Parathyroid adenoma (tissue), 2 donors: Measurements from ENCODE around the gene AGBL4.

Source experiments
- H2AFZ ChIP-seq: fragments of 300-600 bp; sonication (generic); one replicate; pipeline ENCODE4 v1.7.0; 2017; ENCODE audit warnings: antibody characterized with exemption, mild to moderate bottlenecking
- H3K27ac ChIP-seq: fragments of 300-600 bp; sonication (generic); one replicate; pipeline ENCODE4 v1.7.0; 2017
- H3K27me3 ChIP-seq: fragments of 300-600 bp; sonication (generic); one replicate; pipeline ENCODE4 v1.7.0; 2017; ENCODE audit warnings: low read length; ENCODE audit not compliant: control insufficient read depth, insufficient read depth
- H3K36me3 ChIP-seq: fragments of 300-600 bp; sonication (generic); one replicate; pipeline ENCODE4 v1.7.0; 2017; ENCODE audit warnings: low read length; ENCODE audit not compliant: control insufficient read depth, insufficient read depth
- H3K4me1 ChIP-seq: fragments of 300-600 bp; sonication (generic); one replicate; pipeline ENCODE4 v1.7.0; 2017; ENCODE audit warnings: control low read depth
- H3K4me2 ChIP-seq: fragments of 300-600 bp; sonication (generic); one replicate; pipeline ENCODE4 v1.7.0; 2017; ENCODE audit warnings: low read length
- H3K4me3 ChIP-seq: fragments of 300-600 bp; sonication (generic); one replicate; pipeline ENCODE4 v1.7.0; 2017; ENCODE audit warnings: low read depth, low read length
- H3K79me2 ChIP-seq: fragments of 300-600 bp; sonication (generic); one replicate; pipeline ENCODE4 v1.7.0; 2017; ENCODE audit warnings: control low read depth
- H3K9ac ChIP-seq: fragments of 300-600 bp; sonication (generic); one replicate; pipeline ENCODE4 v1.7.0; 2017; ENCODE audit warnings: mild to moderate bottlenecking
- H3K9me3 ChIP-seq: fragments of 300-600 bp; sonication (generic); one replicate; pipeline ENCODE4 v1.7.0; 2017; ENCODE audit warnings: low read length; ENCODE audit not compliant: control insufficient read depth
- TF ChIP-seq, protein P1 (sequence below): fragments of 300-600 bp; sonication (generic); IDR thresholded peaks from one replicate; pipeline ENCODE4 v1.7.0; 2017; ENCODE audit warnings: antibody characterized with exemption, mild to moderate bottlenecking
- donor health status: primary hyperparathyroidism.

Gene AGBL4

GRCh38 chr1:48561444-48561843 lies 1462.3 kb downstream of the AGBL4 start:
- Histone ChIP-seq H3K9ac (no peak overlapping the region), H3K4me3 (no peak overlapping the region), H3K4me1 (no peaks in the 10 kb centered on the region), H3K27ac (no peak overlapping the region), H3K4me2 (no peak overlapping the region), H3K9me3 (no peaks in the 10 kb centered on the region), H2AFZ (no peak overlapping the region), H3K36me3 (no peaks in the 10 kb centered on the region), H3K27me3 (no peaks in the 10 kb centered on the region), H3K79me2 (no peaks in the 10 kb centered on the region)
- TF ChIP-seq, protein P1, sequence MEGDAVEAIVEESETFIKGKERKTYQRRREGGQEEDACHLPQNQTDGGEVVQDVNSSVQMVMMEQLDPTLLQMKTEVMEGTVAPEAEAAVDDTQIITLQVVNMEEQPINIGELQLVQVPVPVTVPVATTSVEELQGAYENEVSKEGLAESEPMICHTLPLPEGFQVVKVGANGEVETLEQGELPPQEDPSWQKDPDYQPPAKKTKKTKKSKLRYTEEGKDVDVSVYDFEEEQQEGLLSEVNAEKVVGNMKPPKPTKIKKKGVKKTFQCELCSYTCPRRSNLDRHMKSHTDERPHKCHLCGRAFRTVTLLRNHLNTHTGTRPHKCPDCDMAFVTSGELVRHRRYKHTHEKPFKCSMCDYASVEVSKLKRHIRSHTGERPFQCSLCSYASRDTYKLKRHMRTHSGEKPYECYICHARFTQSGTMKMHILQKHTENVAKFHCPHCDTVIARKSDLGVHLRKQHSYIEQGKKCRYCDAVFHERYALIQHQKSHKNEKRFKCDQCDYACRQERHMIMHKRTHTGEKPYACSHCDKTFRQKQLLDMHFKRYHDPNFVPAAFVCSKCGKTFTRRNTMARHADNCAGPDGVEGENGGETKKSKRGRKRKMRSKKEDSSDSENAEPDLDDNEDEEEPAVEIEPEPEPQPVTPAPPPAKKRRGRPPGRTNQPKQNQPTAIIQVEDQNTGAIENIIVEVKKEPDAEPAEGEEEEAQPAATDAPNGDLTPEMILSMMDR, result no peak

DNA sequence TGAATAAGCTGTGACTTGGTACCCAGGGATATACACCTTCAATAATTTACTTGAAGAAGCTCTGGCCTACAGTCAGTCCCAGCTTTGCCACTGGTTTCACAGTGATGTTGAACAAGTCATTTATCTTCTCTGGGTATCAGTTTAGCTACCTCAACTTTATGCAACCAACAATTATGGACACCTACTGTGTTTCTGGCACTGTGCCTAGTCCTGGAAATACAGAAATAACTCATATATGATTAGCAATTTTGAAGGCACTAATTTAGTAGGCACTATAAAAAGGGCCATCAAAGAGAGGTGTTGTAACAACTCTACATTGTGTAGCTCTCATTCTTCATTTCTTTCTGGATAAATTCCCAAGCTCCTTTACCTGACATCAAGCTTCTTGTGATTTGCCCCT lies 1463.2 kb downstream of the AGBL4 start:
- Histone ChIP-seq H3K4me1 (no peaks in the 10 kb centered on the region), H3K4me3 (no peak overlapping the region), H3K9me3 (no peaks in the 10 kb centered on the region), H3K4me2 (no peak overlapping the region), H3K79me2 (no peaks in the 10 kb centered on the region), H3K27ac (no peak overlapping the region), H3K9ac (no peak overlapping the region), H3K36me3 (no peaks in the 10 kb centered on the region), H3K27me3 (no peaks in the 10 kb centered on the region), H2AFZ (no peak overlapping the region)
- TF ChIP-seq, protein P1, result no peak

DNA sequence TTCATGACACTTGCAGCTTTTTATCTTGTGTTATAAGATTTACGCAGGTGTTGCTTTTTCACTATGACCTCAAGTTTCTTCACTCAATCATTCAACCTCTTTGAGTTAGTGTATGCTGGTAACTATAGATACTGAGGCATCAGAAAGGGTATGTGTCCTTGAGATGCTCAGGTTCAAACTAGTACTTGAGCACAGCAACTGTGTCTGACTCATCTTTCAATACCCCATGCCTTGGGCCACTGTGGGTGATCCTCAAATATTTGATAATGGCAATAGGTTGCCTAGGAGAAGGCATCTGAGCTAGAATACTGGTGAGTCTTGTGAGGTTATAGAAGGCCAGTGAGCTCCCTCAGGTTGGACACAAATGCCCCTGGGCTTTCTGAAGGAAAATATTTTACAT lies 1463.6 kb downstream of the AGBL4 start:
- H3K4me2 ChIP-seq, result no peak overlapping the region
- TF ChIP-seq, protein P1, result no peak
- no peaks in the 10 kb centered on the region for H3K36me3 ChIP-seq

GRCh38 chr1:48558366-48558765 lies 1465.4 kb downstream of the AGBL4 start:
- no peaks in the 10 kb centered on the region for H3K36me3 ChIP-seq
- TF ChIP-seq, protein P1, result no peak
- H3K9me3 ChIP-seq, result no peaks in the 10 kb centered on the region
- no peaks in the 10 kb centered on the region for H3K4me1 ChIP-seq
- no peak overlapping the region for H3K4me3 ChIP-seq
- H3K4me2 ChIP-seq, result no peak overlapping the region
- H3K27ac ChIP-seq, result no peak overlapping the region
- H3K27me3 ChIP-seq, result no peaks in the 10 kb centered on the region
- H3K79me2 ChIP-seq, result no peaks in the 10 kb centered on the region
- no peak overlapping the region for H2AFZ ChIP-seq
- no peak overlapping the region for H3K9ac ChIP-seq

More for the DNA sequence above, 1463.6 kb downstream of the AGBL4 start:
- no peak overlapping the region for H3K27ac ChIP-seq
- no peak overlapping the region for H3K4me3 ChIP-seq
- H3K9me3 ChIP-seq, result no peaks in the 10 kb centered on the region
- no peak overlapping the region for H3K9ac ChIP-seq
- H2AFZ ChIP-seq, result no peak overlapping the region
- no peaks in the 10 kb centered on the region for H3K79me2 ChIP-seq
- H3K4me1 ChIP-seq, result no peaks in the 10 kb centered on the region
- H3K27me3 ChIP-seq, result no peaks in the 10 kb centered on the region

DNA sequence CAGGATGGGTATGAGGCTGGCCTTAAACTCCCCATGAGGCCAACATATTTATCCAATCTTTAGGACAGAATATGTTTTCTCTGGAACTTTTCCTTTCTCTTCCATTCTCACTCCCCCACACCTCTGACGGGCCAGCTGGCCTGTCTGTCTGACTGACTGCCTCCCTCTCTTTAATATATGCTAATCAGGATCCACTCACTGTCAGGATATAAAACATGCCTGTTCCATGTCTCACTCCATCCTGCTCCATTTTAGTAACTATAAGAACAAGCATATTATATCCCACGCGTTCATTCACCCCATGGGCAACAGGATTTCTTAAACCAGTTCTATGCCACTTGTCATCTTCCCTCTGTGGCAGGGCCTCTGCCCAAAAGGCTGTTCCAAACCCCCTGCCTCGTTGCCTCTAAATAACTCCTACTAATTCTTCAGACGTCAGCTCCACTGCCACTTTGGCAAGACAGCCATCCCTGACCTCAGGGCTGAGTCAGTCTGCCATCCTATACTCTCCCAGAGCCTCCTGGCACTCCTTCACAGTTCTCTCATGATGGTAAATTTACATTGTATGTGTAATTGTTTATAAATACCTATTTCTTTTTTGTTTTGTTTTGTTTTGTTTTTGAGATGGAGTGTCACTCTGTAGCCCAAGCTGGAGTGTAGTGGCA lies 1467.4 kb downstream of the AGBL4 start:
- Histone ChIP-seq H3K4me1 (no peaks in the 10 kb centered on the region), H2AFZ (no peak overlapping the region), H3K9me3 (no peaks in the 10 kb centered on the region), H3K79me2 (no peaks in the 10 kb centered on the region), H3K4me2 (no peak overlapping the region), H3K27me3 (no peaks in the 10 kb centered on the region), H3K36me3 (no peaks in the 10 kb centered on the region), H3K9ac (no peak overlapping the region), H3K4me3 (no peak overlapping the region), H3K27ac (no peak overlapping the region)
- TF ChIP-seq, protein P1, result no peak
